Endodermal cell (in vitro differentiated cells): ENCODE measurements around the gene SIGLEC12. TPM values are rescaled to one million over a fixed set of nuclear protein-coding genes. Genes with fewer than 3 reads are reported as not detected.

Source experiments
- DNase-seq: peaks from one replicate; pipeline ENCODE4 v3.0.0-alpha.2; 2017
- H3K27ac ChIP-seq: 2 replicates; pipeline ENCODE4 v1.5.1; 2013; ENCODE audit warnings: mild to moderate bottlenecking, low read depth, low read length, moderate library complexity
- H3K27me3 ChIP-seq: 2 replicates; pipeline ENCODE4 v1.6.1; 2013; ENCODE audit warnings: mild to moderate bottlenecking, low read length, moderate library complexity; ENCODE audit not compliant: insufficient read depth, control insufficient read depth, poor library complexity, severe bottlenecking
- H3K36me3 ChIP-seq: 2 replicates; pipeline ENCODE4 v1.7.0; 2013; ENCODE audit warnings: mild to moderate bottlenecking, low read length, moderate library complexity; ENCODE audit not compliant: control insufficient read depth, insufficient read depth
- H3K4me1 ChIP-seq: one replicate; pipeline ENCODE4 v1.7.0; 2013; ENCODE audit warnings: low read length; ENCODE audit not compliant: control insufficient read depth, insufficient read depth
- H3K4me3 ChIP-seq: 2 replicates; pipeline ENCODE4 v1.5.1; 2013; ENCODE audit warnings: mild to moderate bottlenecking, low read length, moderate library complexity
- H3K9ac ChIP-seq: 2 replicates; pipeline ENCODE4 v1.6.1; 2013; ENCODE audit warnings: mild to moderate bottlenecking, low read length, moderate library complexity; ENCODE audit not compliant: poor library complexity, severe bottlenecking; ENCODE audit errors: extremely low read depth
- H3K9me3 ChIP-seq: 2 replicates; pipeline ENCODE4 v1.6.1; 2013; ENCODE audit warnings: mild to moderate bottlenecking, low read length, moderate library complexity; ENCODE audit not compliant: control insufficient read depth
- H3K27ac Mint-ChIP-seq: 2 replicates; pipeline ENCODE4 v1.8.0; 2020; ENCODE audit warnings: mixed read lengths
- H3K27me3 Mint-ChIP-seq: 2 replicates; pipeline ENCODE4 v1.8.0; 2021; ENCODE audit warnings: mild to moderate bottlenecking, mixed read lengths; ENCODE audit not compliant: insufficient read depth
- H3K36me3 Mint-ChIP-seq: 2 replicates; pipeline ENCODE4 v1.8.0; 2020; ENCODE audit warnings: low read depth, mixed read lengths
- H3K4me1 Mint-ChIP-seq: 2 replicates; pipeline ENCODE4 v1.8.0; 2020; ENCODE audit warnings: mixed read lengths
- H3K4me3 Mint-ChIP-seq: 2 replicates; pipeline ENCODE4 v1.8.0; 2020; ENCODE audit warnings: mild to moderate bottlenecking, moderate library complexity, mixed read lengths
- H3K9me3 Mint-ChIP-seq: 2 replicates; pipeline ENCODE4 v1.8.0; 2020; ENCODE audit warnings: mild to moderate bottlenecking, mixed read lengths
- CTCF ChIP-seq: fragments of 200-600 bp; sonication (generic); conservative IDR thresholded peaks from 2 replicates; pipeline ENCODE4 v1.5.0; 2021; ENCODE audit warnings: antibody characterized with exemption, mild to moderate bottlenecking
- WGBS, 2 experiments: methylation state at CpG; one replicate each; pipeline versions ENCODE4 v1.1.5 to v1.1.7; 2013; ENCODE audit warnings: missing lambda C conversion rate in 2 of 2, mixed read lengths in 1 of 2; ENCODE audit not compliant: insufficient coverage in 1 of 2, insufficient read length in 1 of 2; 5-methylcytosine and 5-hydroxymethylcytosine counted together
- total RNA-seq, 2 donors: library from RNA; stranded (reverse); fragmentation: NEBNext Ultra II Directional in 1 of 2; extraction: Animal tissue kit (Norgen Biotek cat#: 25700) in 1 of 2; gene quantifications; 2 replicates in 1 of 2; 3 replicates in 1 of 2; pipeline ENCODE4 v1.2.1, GENCODE V29; 2021

The SIGLEC12 gene
- total RNA-seq, 2 donors from 2014 or later = not detected

GRCh38 chr19:51507192-51507591 lies 5.6 kb upstream of the SIGLEC12 start:
- H3K27me3 ChIP-seq = peaks cover 2% of the 10 kb centered on the region
- no peak overlapping the region for H3K27ac ChIP-seq
- no peaks in the 10 kb centered on the region for H3K4me1 ChIP-seq
- H3K27ac Mint-ChIP-seq = no peak overlapping the region
- H3K9me3 Mint-ChIP-seq = peaks cover 5% of the 10 kb centered on the region
- peaks cover 40% of the 10 kb centered on the region for H3K27me3 Mint-ChIP-seq
- H3K4me3 Mint-ChIP-seq = no peak overlapping the region
- DNase-seq = no peak
- H3K36me3 ChIP-seq = no peaks in the 10 kb centered on the region
- no peak overlapping the region for H3K9ac ChIP-seq
- WGBS, 2 experiments = 54% methylated on average over 3 of the region's 3 CpGs; no CpG with 5 or more reads in 1 of the 2 experiments
- no peak overlapping the region for H3K4me3 ChIP-seq
- no peaks in the 10 kb centered on the region for H3K4me1 Mint-ChIP-seq
- no peaks in the 10 kb centered on the region for H3K36me3 Mint-ChIP-seq
- H3K9me3 ChIP-seq = peaks cover 4% of the 10 kb centered on the region
- no peak for TF ChIP-seq CTCF

- Mint-ChIP-seq H3K27ac (no peak overlapping the region), H3K27me3 (peaks cover 34% of the 10 kb centered on the region), H3K9me3 (peaks cover 5% of the 10 kb centered on the region), H3K36me3 (no peaks in the 10 kb centered on the region), H3K4me3 (no peak overlapping the region), H3K4me1 (no peaks in the 10 kb centered on the region)
- H3K9me3 ChIP-seq = peaks cover 4% of the 10 kb centered on the region
- H3K4me1 ChIP-seq = no peaks in the 10 kb centered on the region
- no peak for DNase-seq
- H3K27ac ChIP-seq = no peak overlapping the region
- no peak for TF ChIP-seq CTCF
- WGBS, 2 experiments = 46 to 60% methylated on average over 2 to 3 of the region's 3 CpGs
- no peaks in the 10 kb centered on the region for H3K27me3 ChIP-seq
- no peak overlapping the region for H3K4me3 ChIP-seq
- H3K9ac ChIP-seq = no peak overlapping the region
- H3K36me3 ChIP-seq = no peaks in the 10 kb centered on the region
Observed at GRCh38 chr19:51505904-51506303, 4.3 kb upstream of the SIGLEC12 start.

GRCh38 chr19:51503896-51504295 lies 2.3 kb upstream of the SIGLEC12 start:
- no peak for DNase-seq
- no peaks in the 10 kb centered on the region for H3K4me1 ChIP-seq
- Mint-ChIP-seq H3K27ac (no peak overlapping the region), H3K4me1 (no peaks in the 10 kb centered on the region), H3K9me3 (peaks cover 5% of the 10 kb centered on the region), H3K4me3 (no peak overlapping the region), H3K36me3 (no peaks in the 10 kb centered on the region), H3K27me3 (peaks cover 28% of the 10 kb centered on the region)
- no peaks in the 10 kb centered on the region for H3K36me3 ChIP-seq
- peaks cover 4% of the 10 kb centered on the region for H3K9me3 ChIP-seq
- no peak for TF ChIP-seq CTCF
- H3K9ac ChIP-seq = no peak overlapping the region
- WGBS, 2 experiments = 0 to 38% methylated on average over 1 to 3 of the region's 3 CpGs
- no peak overlapping the region for H3K27ac ChIP-seq
- no peak overlapping the region for H3K4me3 ChIP-seq
- H3K27me3 ChIP-seq = no peaks in the 10 kb centered on the region
